ENCODE measurements around the gene ACADVL.
"Not testable (repeated sequence)": the region's sequence is repeated elsewhere in the genome, so short reads cannot be mapped to it uniquely, and the experiment has no call there.

The ACADVL gene

GRCh38 chr17:7219812-7220592 is at the start of gene ACADVL, which contains the start of gene DLG4:
ACADVL (plus strand) TSS chr17:7219938; CDS start chr17:7219985, 47 bp downstream.
DLG4 (minus strand) TSS chr17:7219836.
- DNase-seq (ENCODE audit: extremely low spot score, insufficient read length, low read depth) (peak; percentile 71), FAIRE-seq (peak; percentile 76)

GRCh38 chr17:7172522-7173191 is 47.1 kb upstream of the ACADVL start:
- DNase-seq (ENCODE audit: extremely low spot score, insufficient read length, low read depth); FAIRE-seq: not testable (repeated sequence)

- peak; percentile 23 for DNase-seq (ENCODE audit: extremely low spot score, insufficient read length, low read depth)
- no peak for FAIRE-seq
Measured at GRCh38 chr17:7173687-7174602, 45.8 kb upstream of the ACADVL start.

DNA sequence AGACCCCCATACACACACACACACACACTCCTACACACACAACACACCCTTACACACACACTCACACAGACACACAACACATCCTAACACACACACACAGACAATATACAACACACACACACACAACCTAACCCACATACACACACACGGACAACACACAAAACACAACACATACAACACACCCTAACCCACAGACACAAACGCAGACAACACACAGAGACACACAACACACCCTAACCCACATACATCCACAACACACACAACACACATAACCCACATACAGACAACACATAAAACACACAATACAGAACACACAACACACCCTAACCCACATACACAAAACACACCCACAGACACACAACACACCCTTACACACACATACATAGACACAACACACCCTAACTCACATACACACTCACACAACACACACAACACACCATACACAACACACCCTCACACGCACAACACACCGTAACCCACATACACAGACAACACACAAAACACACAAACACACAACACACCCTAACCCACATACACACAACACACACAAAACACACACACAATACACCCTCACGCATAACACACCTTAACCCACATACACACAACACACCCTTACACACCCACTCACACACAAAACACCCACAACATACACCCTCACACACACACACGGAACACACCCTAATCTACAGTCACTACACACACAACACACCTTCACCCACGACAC is 45.0 kb upstream of the ACADVL start:
- DNase-seq (ENCODE audit: extremely low spot score, insufficient read length, low read depth) (no peak), FAIRE-seq (peak; percentile 42)

DNA sequence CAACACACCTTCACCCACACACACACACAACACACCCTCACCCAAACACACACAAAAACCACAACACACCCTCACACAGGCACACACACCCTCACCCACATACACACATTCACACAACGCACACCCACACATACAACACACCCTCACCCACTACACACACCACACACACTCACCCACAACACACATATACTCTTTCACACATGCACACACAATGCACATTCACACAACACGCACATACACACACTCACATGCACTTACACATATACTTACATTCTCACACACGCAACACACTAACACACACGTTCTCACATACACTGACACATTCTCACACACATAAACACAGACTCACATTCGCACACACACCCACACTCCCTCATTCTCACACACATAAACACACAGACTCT is 44.4 kb upstream of the ACADVL start:
- DNase-seq (ENCODE audit: extremely low spot score, insufficient read length, low read depth) (no peak), FAIRE-seq (no peak)

DNA sequence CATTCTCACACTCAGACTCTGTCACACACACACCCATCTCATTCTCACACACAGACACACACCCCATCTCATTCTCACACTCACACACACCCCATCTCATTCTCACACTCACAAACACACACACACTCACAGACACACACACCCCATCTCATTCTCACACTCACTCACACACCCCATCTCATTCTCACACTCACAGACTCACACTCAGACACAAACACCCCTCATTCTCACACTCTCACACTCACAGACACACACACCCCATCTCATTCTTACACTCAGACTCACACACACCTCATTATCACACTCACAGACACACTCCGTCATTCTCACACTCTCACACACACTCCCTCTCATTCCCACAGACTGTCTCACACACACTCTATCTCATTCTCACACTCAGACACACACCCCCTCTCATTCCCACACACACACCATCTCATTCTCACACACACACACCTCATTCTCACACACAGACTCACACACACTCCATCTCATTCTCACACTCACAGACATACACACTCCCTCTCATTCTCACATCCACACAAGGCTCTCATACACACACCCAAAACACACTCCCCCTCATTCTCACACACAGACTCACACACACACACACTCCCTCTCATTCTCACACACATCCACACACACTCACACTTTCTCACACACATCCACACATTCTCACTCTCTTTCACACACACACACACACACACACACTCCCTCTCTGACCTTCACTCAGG is 43.5 kb upstream of the ACADVL start:
- DNase-seq (ENCODE audit: extremely low spot score, insufficient read length, low read depth) (no peak), FAIRE-seq (no peak)

DNA sequence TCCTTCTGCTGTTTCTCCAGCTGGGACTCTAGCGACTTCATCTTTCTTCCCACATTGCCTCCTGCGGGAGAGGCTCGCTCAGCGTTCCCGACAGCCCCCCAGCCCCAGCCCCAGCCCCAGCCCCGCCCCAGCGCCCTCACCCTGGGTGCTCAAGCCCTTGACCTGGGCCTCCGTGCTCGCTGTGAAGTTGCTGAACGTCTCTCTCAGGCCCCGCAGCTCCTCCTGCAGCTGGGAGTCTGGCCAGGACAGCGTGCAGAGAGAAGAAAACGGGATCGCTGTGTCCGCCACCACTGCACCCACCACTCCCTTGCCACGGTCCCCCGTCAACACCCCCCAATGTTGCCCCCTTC is 42.9 kb upstream of the ACADVL start:
- no peak for FAIRE-seq
- DNase-seq (ENCODE audit: extremely low spot score, insufficient read length, low read depth): no peak

GRCh38 chr17:7177191-7177953 is 42.4 kb upstream of the ACADVL start:
- FAIRE-seq: peak; percentile 60
- DNase-seq (ENCODE audit: extremely low spot score, insufficient read length, low read depth): peak; percentile 64

GRCh38 chr17:7177954-7178477 is 41.7 kb upstream of the ACADVL start:
- DNase-seq (ENCODE audit: extremely low spot score, insufficient read length, low read depth) (no peak), FAIRE-seq (no peak)

DNA sequence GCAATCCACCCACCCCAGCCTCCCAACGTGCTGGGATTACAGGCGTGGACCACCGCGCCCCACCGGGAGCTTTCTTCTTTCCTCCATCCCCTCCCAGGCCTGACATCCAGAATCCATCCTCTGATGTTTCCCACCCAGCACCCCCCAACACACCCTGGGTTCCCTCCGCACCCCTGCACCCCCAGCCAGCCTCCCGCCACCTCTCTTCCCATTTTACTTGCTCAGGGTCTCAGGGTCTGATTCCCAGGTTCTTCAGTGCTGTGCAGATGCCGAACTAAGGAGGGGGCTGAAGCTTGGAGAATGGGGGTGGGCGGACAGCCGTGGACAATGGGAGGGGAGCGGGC is 40.8 kb upstream of the ACADVL start:
- FAIRE-seq (no peak), DNase-seq (ENCODE audit: extremely low spot score, insufficient read length, low read depth) (no peak)

DNA sequence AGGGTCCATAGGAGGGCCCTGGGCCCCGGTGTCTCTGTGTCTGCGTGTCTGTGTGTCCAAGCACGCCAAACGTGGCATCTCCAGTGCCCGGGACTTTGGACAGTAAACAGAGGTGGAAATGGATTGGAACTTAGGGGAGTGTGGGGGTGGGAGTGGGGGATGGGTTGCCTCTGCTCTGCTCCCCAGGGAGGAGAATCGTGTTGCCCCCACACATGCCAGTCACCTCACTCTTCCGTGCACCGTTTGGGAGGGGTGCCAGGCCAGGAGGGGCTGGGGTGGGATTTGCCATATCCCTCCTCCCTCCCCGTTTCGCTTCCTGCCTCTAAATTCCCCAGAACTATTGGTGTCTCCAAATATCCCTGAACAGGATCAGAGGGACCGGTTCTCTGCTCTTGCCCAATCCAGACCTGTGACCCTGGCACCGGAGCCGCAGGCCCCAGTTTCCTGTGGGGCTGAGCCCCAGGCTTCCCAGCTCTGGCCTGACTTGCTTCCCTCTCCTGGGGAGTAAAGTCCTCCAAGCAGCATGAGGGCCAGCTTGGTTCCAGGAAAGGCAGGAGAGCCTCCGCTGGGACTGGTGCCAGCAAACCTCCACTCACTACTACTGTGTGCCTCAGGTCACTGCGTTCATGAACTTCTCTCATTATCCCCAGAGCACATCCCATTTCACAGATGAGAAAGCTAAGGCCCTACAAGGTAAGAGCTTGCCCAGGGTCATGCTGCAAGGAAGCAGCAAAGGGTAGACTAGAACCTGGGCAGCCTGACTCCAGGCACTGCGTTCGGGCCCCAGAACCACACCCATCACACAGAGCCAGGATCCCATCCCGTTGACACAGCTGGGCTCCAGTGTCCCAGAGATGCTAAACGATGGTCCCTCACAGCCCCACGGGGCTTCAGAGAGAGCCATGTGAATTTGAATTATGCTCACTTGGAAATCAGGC is 40.2 kb upstream of the ACADVL start, which contains the start of gene ASGR1:
Gene ASGR1 (minus strand): TSS at position 54 of the 938 bp plus-strand sequence. CDS start 807 bp downstream, outside the sequence.
- DNase-seq (ENCODE audit: extremely low spot score, insufficient read length, low read depth) (no peak), FAIRE-seq (no peak)

GRCh38 chr17:7182101-7182500 is 37.6 kb upstream of the ACADVL start:
- not testable (repeated sequence) for FAIRE-seq; DNase-seq (ENCODE audit: extremely low spot score, insufficient read length, low read depth)

DNA sequence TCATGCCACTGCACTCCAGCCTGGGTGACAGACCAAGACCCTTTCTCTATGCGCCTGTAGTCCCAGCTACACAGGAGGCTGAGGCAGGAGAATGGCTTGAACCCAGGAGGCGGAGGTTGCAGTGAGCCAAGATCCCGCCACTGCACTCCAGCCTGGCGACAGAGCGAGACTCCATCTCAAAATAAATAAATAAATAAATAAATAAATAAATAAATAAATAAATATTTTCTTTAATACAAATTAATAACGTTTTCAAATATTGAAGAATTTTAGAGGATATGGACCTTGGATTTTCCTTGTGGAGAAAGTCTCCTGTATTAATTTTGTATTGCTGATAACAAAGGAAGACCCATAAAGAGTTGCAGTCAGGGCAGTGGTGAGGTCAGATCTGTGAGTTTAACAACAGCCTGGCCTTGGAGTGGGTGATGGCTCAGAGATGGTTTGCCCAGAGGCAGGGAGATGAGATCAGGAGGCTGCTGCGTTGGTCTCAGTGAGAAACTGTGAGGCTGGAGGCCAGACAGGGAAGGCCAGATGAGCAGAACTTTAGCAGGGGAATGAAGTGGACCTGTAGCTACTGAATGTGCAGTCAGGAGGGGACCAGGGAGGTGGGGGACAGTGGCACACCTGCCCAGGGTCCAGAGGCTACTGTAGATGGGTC is 36.2 kb upstream of the ACADVL start:
- no peak for DNase-seq (ENCODE audit: extremely low spot score, insufficient read length, low read depth)
- FAIRE-seq: no peak

DNA sequence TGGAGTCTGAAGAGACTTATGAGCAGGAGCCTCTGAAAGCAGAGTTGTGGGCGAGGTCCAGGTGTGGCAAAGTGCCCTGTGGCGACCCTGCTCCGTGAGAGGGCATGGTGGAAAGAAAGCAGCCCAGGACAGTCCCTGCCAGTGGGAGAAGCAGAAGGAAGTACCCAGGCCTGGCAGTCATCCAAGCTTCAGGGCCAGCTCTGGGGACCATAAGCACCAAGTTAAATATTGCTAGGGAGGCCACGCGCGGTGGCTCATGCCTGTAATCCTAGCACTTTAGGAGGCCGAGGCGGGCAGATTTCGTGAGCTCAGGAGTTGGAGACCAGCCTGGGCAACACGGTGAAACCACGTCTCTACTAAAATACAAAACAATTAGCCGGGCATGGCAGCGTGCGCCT is 35.6 kb upstream of the ACADVL start:
- FAIRE-seq: no peak
- no peak for DNase-seq (ENCODE audit: extremely low spot score, insufficient read length, low read depth)

- no peak for DNase-seq (ENCODE audit: extremely low spot score, insufficient read length, low read depth)
- FAIRE-seq: no peak
Measured at GRCh38 chr17:7184647-7185046, 35.1 kb upstream of the ACADVL start.

GRCh38 chr17:7186241-7186640 is 33.5 kb upstream of the ACADVL start:
- DNase-seq (ENCODE audit: extremely low spot score, insufficient read length, low read depth): no peak
- no peak for FAIRE-seq
